HG02938 (cell line): ENCODE measurements around the gene RPLP2.

Experiments used
- ATAC-seq: cut with Tn5 transposase; IDR thresholded peaks from one replicate; pipeline ENCODE4 v1.9.1; 2021; ENCODE audit warnings: mild to moderate bottlenecking, moderate library complexity; ENCODE audit not compliant: unreplicated experiment

RPLP2 gene

DNA sequence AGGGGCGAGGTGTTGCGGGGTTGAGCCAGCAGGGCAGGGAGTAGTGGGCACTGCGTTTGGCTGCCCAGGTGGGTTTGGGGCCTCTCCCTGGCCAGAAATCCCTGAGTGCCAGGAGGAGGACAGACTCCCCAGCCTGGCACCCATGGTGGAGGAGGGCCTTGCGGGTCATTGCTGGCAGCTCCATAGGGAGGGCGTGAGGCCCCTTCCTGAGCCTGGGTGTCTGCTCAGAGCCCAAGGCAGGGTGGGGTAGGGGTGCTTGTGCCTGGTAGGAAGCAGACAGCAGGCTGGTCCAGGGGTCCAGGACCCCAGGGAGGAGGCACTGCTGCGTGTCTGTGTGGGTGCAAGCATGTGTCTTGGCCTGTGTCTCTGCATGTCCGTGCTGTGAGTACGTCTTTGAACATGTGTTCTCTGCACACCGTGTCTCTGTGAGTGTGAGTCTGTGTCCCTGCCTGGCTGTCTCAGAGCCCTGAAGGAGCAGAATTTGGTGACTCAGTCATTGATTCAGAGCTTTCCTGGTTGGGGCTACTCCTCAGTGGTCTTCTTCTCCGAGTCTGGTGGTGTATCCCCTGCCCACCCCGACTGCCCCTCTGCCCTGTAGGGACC is 36.8 kb downstream of the RPLP2 start:
- no peak for ATAC-seq

DNA sequence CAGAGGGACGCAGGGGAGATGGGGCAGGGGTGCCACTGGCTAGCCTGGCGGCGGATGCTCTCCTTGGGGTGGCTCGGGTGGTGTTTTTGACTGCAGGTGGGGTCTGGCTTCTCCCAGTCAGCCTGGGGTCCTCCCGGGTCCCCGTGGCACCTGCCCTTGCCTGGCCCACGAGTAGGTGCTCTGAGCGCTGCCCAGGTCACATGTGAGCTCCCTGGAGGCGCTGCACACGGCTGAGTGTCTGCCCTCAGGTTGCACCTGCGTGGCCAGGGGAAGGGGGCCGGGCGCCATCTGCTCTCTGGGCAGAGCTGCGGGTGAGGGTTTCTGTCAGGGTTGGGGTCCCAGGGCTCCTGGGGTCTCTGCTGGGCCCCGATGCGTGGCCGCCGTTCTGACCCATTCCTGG is 38.1 kb downstream of the RPLP2 start:
- no peak for ATAC-seq

- ATAC-seq = no peak
These were observed 38.7 kb downstream of the RPLP2 start for GRCh38 chr11:848380-848931.

DNA sequence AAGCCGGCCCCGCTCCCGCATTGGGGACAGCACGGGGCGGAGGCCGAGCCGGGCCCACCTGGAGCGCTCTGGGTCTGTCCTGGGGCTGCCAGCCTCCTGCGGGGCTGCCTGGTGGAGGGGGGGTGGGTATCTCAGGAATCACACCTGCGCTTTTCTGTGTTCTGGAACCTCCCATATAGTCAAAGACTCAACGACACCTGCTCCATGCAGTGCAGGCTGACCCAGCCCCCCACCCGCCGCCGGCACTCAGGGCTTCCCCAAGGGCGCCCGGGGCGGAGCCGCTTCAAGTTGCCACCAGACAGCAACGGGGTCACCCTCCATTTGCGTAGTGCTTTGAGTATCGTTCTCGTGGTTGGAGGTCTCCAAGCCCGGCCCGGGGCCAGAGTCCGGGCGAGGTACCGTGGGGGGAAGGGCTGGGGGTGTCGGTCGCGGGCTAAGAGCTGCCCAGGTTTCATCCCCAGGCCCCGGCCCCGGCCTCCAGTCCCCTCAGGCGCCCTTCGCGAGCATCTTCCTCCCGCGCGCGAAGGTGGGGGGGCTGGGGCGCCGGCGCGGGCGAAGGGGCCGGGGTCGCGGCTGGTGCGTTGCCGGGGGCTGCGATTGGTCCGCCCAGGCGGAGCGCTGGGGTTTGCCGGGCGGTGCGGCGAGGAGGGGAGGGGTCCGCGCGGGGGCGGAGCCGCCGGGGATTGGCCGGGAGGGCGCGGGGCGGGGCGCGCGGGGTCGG is 39.5 kb downstream of the RPLP2 start:
- no peak for ATAC-seq

GRCh38 chr11:849951-850774 is 40.4 kb downstream of the RPLP2 start:
- no peak for ATAC-seq

- ATAC-seq = no peak
These were observed 41.3 kb downstream of the RPLP2 start for GRCh38 chr11:850775-851763.

- no peak for ATAC-seq
These were observed 43.0 kb downstream of the RPLP2 start for GRCh38 chr11:852762-853161.

DNA sequence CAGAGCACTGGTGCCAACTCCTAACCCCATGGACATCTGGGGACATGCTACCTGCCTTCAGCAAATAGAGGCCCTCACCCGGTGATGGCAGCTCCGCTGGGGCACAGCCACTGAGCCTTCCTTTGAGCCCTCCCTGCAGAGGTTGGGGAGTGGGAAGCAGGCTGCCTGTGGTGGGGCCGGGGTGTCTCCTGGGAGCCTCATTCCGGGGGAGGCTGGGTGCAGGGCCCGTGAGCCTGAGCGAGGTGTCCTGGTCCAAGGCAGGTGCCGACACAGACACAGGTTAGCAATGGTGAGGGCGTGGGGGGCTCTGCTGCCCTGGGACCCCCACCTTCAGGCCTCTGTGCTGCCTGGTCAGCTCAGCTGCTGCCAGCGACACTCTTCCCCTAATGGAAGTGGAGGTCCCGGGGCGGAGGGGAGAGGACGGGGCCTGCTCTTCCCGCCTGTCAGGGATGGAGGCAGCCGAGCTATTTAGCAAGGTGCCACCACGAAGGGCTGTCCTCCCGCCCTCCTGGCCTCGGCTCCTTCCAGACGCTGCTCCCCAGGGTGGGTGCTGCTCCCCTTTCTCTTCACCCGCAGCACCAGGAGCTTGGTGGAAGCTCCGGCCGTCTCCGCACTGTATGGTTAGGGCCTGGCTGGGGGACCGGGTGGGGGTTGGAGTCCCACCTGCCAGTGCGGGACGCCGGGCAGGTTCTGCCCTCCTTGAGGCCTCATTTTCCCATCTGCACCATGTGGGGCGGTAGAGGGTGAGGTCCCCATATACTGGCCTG is 44.1 kb downstream of the RPLP2 start:
- ATAC-seq = no peak

GRCh38 chr11:854601-855329 is 45.0 kb downstream of the RPLP2 start:
- ATAC-seq = no peak

GRCh38 chr11:855330-855674 is 45.5 kb downstream of the RPLP2 start:
- no peak for ATAC-seq

DNA sequence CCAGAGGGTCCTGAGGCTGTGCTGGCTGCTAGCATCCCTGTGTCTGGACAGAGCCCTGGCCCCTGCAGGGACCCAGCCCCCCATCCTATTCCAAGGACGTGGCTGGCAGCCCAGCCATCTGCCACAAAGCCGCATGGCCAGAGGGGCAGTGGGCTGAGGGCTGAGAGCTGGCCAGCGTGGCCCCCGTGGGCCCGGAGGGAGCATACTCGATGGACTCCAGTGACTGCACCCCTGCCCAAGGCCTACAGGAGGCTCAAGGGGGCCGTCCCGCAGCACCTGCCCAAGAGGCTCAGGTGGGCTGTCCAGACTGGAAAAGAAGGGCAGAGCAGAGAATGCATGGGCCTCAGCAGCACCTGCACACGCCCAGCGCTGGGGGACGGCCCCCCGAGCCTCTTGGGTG is 46.0 kb downstream of the RPLP2 start:
- ATAC-seq = no peak

GRCh38 chr11:856397-856796 is 46.6 kb downstream of the RPLP2 start:
- ATAC-seq = no peak

DNA sequence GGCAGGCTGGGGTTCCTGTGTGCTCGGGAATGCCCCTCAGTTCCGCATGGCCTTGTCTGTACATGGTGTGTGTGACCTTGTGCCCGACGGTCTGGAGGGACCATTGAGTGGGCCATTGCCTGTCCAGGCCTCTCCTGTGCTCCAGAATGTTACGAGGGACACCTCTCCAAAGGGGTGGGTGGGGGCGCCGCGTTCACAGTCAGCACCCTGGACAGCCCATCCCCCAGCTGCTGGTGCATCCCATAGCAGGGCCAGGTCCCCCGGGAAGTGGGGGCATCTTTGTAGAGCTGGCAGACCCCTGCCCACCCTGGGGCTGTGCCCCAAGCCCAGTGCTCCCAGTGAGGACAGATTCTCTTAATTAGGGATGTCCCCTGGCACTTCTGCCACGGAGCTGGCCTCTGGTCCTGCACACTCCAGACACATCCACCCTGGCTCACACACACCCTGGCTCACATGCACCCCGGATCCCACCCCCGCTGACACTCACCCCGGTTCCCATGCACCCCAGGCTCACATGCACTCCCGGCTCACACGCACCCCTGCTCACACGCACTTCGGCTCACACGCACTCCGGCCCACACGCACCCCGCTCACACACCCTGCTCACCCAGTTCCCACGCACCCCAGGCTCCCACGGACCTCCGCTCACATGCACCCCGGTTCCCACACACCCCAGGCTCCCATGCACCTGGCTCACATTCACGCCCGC is 48.4 kb downstream of the RPLP2 start:
- no peak for ATAC-seq

GRCh38 chr11:858762-859339 is 49.1 kb downstream of the RPLP2 start:
- no peak for ATAC-seq

GRCh38 chr11:859394-860131 is 49.8 kb downstream of the RPLP2 start:
- no peak for ATAC-seq

DNA sequence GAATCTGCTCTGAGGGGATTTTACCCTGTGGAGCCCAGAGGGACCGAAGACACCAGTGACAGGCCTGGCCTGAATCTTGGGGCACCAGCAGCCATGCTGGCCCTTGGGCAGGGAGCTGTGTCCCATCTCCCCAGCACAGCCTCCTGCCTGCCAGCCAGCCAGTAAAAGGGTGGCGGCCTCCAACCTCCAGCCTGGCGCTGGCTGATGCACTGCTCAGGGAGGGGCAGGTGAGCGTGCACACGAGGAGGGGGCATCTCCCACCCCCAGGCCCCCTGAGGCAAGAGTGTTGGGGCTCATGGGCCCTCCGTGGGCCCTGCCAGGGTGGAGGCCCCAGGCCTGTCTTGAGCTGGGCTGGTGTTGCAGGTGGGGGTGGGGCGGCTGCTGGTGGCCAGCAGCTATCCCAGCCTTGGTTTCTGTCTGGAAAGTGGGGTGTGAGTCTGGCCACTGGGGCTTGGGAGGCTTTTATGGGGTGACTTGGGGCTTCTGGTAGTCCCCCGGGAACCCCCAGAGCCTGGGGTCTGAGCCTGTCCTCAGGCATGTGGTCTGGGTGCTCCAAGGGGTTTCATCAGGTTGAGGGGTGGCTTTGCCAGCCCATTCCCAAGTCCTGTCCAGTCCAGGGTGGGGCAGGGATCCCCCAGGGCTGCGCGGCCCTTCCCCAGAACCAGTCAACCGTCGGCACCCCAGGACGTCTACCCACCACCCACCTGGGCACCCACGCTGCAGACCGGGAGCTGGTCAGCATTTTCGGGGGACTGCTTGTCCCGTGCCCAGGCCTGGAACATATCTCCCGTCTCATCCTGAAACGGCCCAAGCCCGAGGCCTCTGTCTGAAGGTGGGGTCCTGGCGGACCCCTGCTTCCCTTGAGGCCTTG is 50.7 kb downstream of the RPLP2 start:
- ATAC-seq = no peak

GRCh38 chr11:861105-861479 is 51.3 kb downstream of the RPLP2 start:
- no peak for ATAC-seq
